DOHH2 (cell line): ENCODE data around the gene AMPD3.

Experiments used
- H3F3A ChIP-seq: fragments of 200-600 bp; sonication (generic), shearing (Covaris generic); 2 replicates; pipeline ENCODE4 v1.6.0; 2016; ENCODE audit warnings: antibody characterized with exemption, mild to moderate bottlenecking; ENCODE audit not compliant: control insufficient read depth, insufficient read depth
- H3K27ac ChIP-seq: fragments of 200-600 bp; sonication (generic); 2 replicates; pipeline ENCODE4 v1.5.1; 2014; ENCODE audit warnings: low read depth, mild to moderate bottlenecking, low read length, moderate library complexity
- H3K27me3 ChIP-seq: fragments of 200-600 bp; sonication (generic); 2 replicates; pipeline ENCODE4 v1.6.1; 2014; ENCODE audit warnings: mild to moderate bottlenecking, low read length, mixed read lengths; ENCODE audit not compliant: control insufficient read depth
- H3K36me3 ChIP-seq: fragments of 200-600 bp; sonication (generic); 2 replicates; pipeline ENCODE4 v1.6.1; 2014; ENCODE audit warnings: mild to moderate bottlenecking, low read length, moderate library complexity, mixed read lengths; ENCODE audit not compliant: control insufficient read depth
- H3K4me1 ChIP-seq: fragments of 200-600 bp; sonication (generic); 2 replicates; pipeline ENCODE4 v1.6.1; 2014; ENCODE audit warnings: mild to moderate bottlenecking, low read length, mixed read lengths; ENCODE audit not compliant: control insufficient read depth
- H3K4me2 ChIP-seq: fragments of 200-600 bp; sonication (generic); 2 replicates; pipeline ENCODE4 v1.6.0; 2014; ENCODE audit warnings: mild to moderate bottlenecking, low read length, moderate library complexity
- H3K4me3 ChIP-seq: fragments of 200-600 bp; sonication (generic); 2 replicates; pipeline ENCODE4 v1.5.1; 2014; ENCODE audit warnings: mild to moderate bottlenecking, low read length, mixed read lengths
- H3K79me2 ChIP-seq: fragments of 200-600 bp; sonication (generic); 2 replicates; pipeline ENCODE4 v1.6.1; 2014; ENCODE audit warnings: mild to moderate bottlenecking, low read length, mixed read lengths; ENCODE audit not compliant: control insufficient read depth
- H3K9me2 ChIP-seq: fragments of 200-600 bp; sonication (generic); replicated peaks from 2 replicates; pipeline ENCODE4 v1.6.1; 2014; ENCODE audit warnings: mild to moderate bottlenecking, low read length, mixed read lengths; ENCODE audit not compliant: control insufficient read depth
- H3K9me3 ChIP-seq: fragments of 200-600 bp; sonication (generic); 2 replicates; pipeline ENCODE4 v1.6.1; 2014; ENCODE audit warnings: antibody characterized with exemption, low read length, mixed read lengths; ENCODE audit not compliant: control insufficient read depth, insufficient read depth
- H4K20me1 ChIP-seq: fragments of 200-600 bp; sonication (generic); 2 replicates; pipeline ENCODE4 v1.6.0; 2014; ENCODE audit warnings: low read depth, mild to moderate bottlenecking, antibody characterized with exemption, low read length, moderate library complexity; ENCODE audit not compliant: control insufficient read depth, insufficient read depth
- EZH2phosphoT487 ChIP-seq: fragments of 200-600 bp; sonication (generic); IDR thresholded peaks from 2 replicates; pipeline ENCODE4 v1.6.1; 2017; ENCODE audit warnings: borderline replicate concordance, mild to moderate bottlenecking, antibody characterized with exemption, low read length, moderate library complexity, mixed read lengths
- TF ChIP-seq, protein P1 (sequence below): fragments of 200-600 bp; sonication (generic); IDR thresholded peaks from one replicate; pipeline ENCODE4 v1.5.1; 2014; ENCODE audit warnings: antibody characterized with exemption, mild to moderate bottlenecking, low read depth, low read length; ENCODE audit not compliant: poor library complexity, severe bottlenecking

AMPD3 gene

DNA sequence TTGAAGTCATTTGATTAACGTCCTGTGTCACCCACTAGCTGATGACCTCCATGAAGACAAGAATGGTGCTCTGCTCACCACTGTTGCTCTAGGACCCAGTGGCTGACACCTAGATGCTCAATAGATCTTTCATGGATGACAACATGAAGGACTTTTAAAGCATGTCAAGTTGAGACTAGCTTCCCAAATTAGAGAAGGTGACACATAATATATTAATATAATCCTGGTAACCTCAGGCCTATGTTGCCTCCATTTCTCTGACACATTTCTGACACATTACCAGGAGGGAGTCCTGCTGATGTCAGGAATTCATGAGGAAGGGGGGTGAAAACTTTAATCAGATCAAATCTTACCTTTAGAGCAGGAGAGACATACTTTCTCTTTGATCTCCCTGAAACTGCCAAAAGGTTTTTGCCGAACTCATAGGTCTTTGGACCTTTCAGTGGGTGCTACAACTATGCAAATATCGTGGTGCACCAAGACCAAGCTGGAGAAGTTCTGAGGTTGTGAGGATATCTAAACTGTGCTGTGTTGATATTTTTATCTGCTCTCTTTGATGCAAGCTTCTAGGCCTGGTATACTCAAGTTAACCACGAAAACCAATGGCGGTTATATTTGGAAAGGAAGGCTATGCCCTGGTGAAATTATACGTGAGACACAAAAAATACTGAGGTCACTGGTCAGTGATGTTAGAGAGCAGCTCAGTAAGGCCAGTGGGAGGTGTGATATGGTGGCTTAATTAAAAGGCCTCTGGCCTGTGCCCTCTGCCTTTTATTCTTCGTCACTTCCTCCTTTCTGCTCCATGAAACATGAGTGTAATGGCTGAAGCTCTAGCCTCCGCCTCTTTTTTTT is 13.2 kb upstream of the AMPD3 start:
- Histone ChIP-seq H3F3A (peaks cover 12% of the 10 kb centered on the region), H4K20me1 (no peaks in the 10 kb centered on the region), H3K79me2 (no peaks in the 10 kb centered on the region), H3K36me3 (no peaks in the 10 kb centered on the region), H3K4me2 (peak overlapping the region; percentile 55), H3K9me3 (peaks cover 3% of the 10 kb centered on the region; the same call in 1 of the 2 replicates), H3K27me3 (no peaks in the 10 kb centered on the region), H3K27ac (peak overlapping the region; percentile 28), H3K4me3 (peak overlapping the region; percentile 42), H3K9me2 (no peaks in the 10 kb centered on the region), H3K4me1 (peaks cover 30% of the 10 kb centered on the region)
- no peak for TF ChIP-seq EZH2phosphoT487
- TF ChIP-seq, protein P1, sequence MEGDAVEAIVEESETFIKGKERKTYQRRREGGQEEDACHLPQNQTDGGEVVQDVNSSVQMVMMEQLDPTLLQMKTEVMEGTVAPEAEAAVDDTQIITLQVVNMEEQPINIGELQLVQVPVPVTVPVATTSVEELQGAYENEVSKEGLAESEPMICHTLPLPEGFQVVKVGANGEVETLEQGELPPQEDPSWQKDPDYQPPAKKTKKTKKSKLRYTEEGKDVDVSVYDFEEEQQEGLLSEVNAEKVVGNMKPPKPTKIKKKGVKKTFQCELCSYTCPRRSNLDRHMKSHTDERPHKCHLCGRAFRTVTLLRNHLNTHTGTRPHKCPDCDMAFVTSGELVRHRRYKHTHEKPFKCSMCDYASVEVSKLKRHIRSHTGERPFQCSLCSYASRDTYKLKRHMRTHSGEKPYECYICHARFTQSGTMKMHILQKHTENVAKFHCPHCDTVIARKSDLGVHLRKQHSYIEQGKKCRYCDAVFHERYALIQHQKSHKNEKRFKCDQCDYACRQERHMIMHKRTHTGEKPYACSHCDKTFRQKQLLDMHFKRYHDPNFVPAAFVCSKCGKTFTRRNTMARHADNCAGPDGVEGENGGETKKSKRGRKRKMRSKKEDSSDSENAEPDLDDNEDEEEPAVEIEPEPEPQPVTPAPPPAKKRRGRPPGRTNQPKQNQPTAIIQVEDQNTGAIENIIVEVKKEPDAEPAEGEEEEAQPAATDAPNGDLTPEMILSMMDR: no peak

DNA sequence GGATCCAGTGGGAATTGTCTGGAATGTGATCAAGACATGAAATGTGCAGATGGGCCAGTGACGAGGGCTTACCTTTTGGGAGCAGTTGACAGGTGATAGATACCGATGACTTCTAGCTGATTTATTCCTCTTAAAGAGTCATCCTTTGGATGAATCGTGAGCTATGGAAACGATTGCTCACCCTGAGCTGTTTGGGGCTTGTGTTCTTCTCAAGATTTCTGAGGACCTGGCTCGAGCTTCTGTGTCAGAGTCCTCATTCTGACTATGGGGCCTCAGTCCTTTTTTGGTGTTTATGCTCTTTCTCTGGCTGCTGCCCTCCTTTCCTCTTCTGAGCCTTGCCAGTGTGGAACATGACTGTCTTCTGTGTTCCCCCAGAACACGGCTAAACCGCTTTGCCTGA is 11.9 kb upstream of the AMPD3 start:
- H3K4me2 ChIP-seq: peak overlapping the region; percentile 43
- TF ChIP-seq, protein P1: no peak
- no peak for TF ChIP-seq EZH2phosphoT487

DNA sequence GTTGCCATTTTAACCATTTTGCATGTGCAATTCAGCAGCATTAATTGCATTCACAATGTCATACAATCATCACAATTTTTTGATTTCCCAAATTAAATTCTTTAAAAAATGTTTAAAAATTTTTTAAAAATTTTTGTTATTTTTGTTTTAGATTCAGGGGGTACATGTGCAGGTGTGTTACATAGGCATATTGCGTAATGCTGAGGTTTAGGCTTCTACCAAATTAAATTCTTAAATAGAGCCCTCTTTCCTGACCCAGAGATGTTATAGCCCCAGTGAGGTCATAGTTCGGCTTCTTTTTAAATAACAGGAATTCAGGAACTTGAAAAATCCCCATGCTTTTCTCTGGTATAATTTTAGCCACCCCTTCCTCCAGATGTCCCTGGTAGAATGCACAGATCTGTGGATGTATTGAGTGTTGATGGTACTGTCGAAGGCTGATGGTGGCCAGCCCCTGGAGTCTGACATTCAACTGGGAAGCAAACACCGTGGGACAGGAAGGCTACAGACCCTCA is 11.3 kb upstream of the AMPD3 start:
- peaks cover 3% of the 10 kb centered on the region; the same call in 1 of the 2 replicates for H3K9me3 ChIP-seq
- peaks cover 12% of the 10 kb centered on the region for H3F3A ChIP-seq
- no peaks in the 10 kb centered on the region for H4K20me1 ChIP-seq
- no peaks in the 10 kb centered on the region for H3K36me3 ChIP-seq
- no peak for TF ChIP-seq EZH2phosphoT487
- TF ChIP-seq, protein P1: no peak
- H3K4me2 ChIP-seq: no peak overlapping the region
- no peaks in the 10 kb centered on the region for H3K27me3 ChIP-seq
- H3K79me2 ChIP-seq: no peaks in the 10 kb centered on the region
- peaks cover 30% of the 10 kb centered on the region for H3K4me1 ChIP-seq
- H3K9me2 ChIP-seq: no peaks in the 10 kb centered on the region
- no peak overlapping the region for H3K4me3 ChIP-seq
- no peak overlapping the region for H3K27ac ChIP-seq

More for the DNA sequence above, 11.9 kb upstream of the AMPD3 start:
- H3F3A ChIP-seq: peaks cover 12% of the 10 kb centered on the region
- no peak overlapping the region for H3K27ac ChIP-seq
- H3K9me2 ChIP-seq: no peaks in the 10 kb centered on the region
- peaks cover 30% of the 10 kb centered on the region for H3K4me1 ChIP-seq
- H3K9me3 ChIP-seq: peaks cover 3% of the 10 kb centered on the region; the same call in 1 of the 2 replicates
- H4K20me1 ChIP-seq: no peaks in the 10 kb centered on the region
- H3K36me3 ChIP-seq: no peaks in the 10 kb centered on the region
- no peaks in the 10 kb centered on the region for H3K27me3 ChIP-seq
- 0 out of 2 replicates have a peak overlapping the region, but pooled peaks have one; percentile 8 for H3K4me3 ChIP-seq
- H3K79me2 ChIP-seq: no peaks in the 10 kb centered on the region
